Endothelial cell of umbilical vein (primary cell): ENCODE results near the gene TSPAN18.

Experiments
- EZH2 ChIP-seq: IDR thresholded peaks from 2 replicates; pipeline ENCODE4 v1.6.1; 2012; ENCODE audit warnings: borderline replicate concordance, low read depth, mild to moderate bottlenecking, moderate library complexity, low read length, inconsistent platforms; ENCODE audit not compliant: severe bottlenecking
- JUN ChIP-seq: IDR thresholded peaks from 2 replicates; pipeline ENCODE4 v1.6.1; 2011; ENCODE audit warnings: borderline replicate concordance, low read depth; ENCODE audit not compliant: insufficient read length, insufficient read depth
- TF ChIP-seq, protein P1 (sequence below), 2 donors: IDR thresholded peaks; 1 replicate in 1 of 2; 2 replicates in 1 of 2; pipeline ENCODE4 v1.5.1; 2011; ENCODE audit warnings: low read length in 2 of 2, mild to moderate bottlenecking in 2 of 2, moderate library complexity in 2 of 2, control low read depth in 1 of 2, inconsistent platforms in 1 of 2, low read depth in 1 of 2; ENCODE audit not compliant: insufficient read depth in 1 of 2; ENCODE audit errors: extremely low read depth in 1 of 2

DNA sequence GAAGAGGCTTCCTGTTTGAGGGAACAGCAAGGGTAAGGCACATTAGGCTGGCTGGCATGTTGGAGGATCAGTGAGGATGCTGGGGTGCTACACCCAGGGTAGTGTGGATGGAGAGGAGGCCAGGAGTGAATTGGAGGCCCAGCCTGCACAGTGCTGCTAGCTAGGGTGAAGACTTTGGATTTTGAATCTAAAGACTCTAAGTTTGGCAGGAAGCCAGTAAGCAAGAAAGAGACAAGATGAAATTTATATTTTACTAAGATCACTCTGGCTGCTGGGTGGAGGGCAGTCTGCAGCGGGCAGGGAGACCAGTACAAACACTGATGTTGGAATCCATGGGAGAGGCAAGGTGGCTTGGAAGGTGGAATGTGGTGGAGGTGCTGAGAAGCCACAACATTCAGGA, 43.6 kb downstream of the TSPAN18 start:
- TF ChIP-seq JUN (no peak), EZH2 (no peak)
- TF ChIP-seq, protein P1, sequence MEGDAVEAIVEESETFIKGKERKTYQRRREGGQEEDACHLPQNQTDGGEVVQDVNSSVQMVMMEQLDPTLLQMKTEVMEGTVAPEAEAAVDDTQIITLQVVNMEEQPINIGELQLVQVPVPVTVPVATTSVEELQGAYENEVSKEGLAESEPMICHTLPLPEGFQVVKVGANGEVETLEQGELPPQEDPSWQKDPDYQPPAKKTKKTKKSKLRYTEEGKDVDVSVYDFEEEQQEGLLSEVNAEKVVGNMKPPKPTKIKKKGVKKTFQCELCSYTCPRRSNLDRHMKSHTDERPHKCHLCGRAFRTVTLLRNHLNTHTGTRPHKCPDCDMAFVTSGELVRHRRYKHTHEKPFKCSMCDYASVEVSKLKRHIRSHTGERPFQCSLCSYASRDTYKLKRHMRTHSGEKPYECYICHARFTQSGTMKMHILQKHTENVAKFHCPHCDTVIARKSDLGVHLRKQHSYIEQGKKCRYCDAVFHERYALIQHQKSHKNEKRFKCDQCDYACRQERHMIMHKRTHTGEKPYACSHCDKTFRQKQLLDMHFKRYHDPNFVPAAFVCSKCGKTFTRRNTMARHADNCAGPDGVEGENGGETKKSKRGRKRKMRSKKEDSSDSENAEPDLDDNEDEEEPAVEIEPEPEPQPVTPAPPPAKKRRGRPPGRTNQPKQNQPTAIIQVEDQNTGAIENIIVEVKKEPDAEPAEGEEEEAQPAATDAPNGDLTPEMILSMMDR (IDR thresholded peaks at IDR 0.05; ENCODE audit: extremely low read depth in 1 of 2, insufficient read depth in 1 of 2, low read depth in 1 of 2, low read length in 2 of 2), result no peak
